HL-60/S4 (cell line): ENCODE data around the gene PLSCR3.

Experiments used
- in situ Hi-C: fragments of 300-500 bp; cut with MboI; formaldehyde crosslinking; loops from 2 replicates; pipeline ENCODE4 v1.14.3; 2022; ENCODE audit warnings: low sequenced_read_pairs

The PLSCR3 gene

DNA sequence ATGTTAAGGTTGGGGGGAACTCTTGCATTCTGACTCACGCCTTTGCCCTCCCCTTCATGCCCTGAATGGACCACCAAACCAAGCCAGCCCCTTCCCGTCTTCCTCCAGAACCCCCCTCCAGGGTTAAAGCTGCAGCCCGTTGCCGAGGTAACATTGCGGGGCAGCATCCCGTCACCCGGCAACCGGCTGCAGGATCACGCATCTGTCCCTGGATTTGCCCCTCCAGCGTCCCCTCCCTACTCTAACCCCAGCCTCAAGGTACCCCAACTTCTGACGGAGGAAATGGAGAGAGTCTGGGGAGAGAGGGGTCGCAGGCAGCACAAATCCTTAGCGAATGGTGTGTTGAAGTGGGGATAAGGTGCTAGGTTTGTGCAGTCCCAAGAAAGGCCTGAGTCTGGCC lies 12.8 kb upstream of the PLSCR3 start:
- in situ Hi-C loops, result no loop called here

DNA sequence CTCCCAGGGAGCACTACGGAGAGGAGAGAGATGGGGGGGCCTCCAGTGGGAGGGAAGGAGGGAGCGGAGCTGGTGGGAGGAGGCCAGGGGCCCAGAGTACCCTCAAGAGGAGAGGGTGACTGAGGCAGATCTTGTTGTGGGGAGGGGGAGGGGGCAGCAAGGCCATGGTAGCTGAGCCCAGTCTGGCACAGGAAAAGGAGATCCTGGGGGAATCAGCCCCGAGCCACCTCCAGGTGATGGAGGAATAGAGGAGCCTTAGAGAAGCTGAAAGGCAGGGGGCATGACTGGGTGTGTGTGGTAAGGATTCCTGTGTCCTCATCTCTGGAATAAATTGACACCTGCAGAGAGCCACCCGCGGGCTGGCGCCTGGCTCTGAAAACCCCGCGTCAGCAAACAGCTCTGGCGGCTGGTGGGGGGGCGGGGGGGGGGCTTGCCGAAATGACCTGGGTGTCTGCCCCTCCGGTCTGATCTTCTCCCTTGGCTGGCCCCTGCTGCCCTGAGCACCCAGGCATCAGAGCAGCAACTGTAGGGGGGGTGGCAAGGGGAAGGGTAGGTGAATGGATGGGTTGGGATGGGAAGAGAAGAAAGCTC lies 12.0 kb upstream of the PLSCR3 start:
- in situ Hi-C loops, result no loop called here

DNA sequence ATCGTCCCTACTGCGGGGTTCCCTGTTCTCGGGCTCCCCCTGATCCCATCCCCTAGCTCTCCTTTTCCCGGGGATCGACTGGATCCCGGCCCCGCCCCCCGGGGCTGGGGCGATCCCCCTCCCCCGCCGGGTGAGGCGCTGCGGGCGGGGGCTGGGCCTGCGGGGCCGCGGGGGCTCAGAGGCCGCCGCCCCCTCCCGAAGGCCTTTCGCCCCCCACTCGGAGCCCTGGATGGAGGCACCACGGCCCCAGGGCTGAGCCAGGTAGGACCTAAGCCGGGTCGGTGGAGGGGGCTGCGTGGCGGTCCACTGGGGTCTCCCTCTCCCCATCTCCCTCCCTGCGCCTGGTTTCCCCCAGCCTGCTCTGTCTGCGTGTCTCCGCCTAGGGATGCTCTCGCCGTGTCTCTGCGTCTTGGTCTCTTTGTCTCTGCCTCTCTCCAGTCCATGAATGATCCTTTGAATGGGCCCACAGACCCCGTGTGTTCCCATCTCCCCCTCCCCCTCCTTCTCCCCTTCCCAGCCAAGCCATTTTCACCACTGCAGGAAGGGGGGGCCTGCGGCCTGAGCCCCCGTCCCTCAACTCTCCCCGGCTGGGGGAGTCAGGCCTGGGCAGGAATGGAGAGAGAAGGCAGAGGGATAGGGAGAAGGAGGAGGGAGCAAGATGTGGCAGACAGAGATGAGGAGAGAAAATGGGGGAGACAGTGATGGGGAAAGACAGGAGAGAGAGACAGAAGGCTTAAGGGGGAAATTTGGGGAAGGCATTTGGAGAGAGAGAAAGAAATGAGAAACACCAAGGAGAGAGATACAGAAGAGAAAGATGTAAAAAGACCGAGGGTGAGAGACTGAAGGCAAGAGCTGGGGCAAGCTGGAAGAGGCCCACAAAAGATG lies 11.3 kb upstream of the PLSCR3 start:
- in situ Hi-C loops, result no loop called here

DNA sequence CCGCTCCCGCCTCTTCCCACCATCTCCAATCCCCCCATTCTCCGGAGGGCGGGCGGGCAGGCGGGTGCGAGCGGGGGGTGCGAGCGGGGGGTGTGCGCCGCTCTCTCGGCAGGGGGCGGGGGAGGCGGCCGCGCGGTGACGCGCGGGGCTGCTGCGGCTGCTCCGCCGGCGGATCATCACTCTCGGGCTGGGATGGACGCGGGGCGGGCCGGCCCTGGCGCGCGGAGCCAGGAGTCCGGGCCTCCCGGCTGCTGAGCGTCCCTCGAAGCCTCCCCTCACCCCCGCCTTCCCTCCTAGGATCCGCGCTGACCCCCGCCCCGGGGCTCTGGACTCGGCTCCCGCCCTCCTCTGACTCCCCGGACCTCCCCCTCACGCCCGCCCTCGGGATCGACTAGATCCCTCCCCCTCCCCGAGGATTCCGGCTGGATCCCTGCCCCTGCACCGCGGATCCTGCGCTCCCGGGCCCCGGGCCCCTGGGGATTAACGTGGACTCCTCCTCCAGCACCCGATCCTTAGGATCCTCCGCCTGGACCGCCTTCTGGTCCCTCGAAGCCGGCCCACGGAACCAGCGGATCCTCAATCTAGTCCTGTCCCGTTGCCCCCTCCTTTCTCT lies 10.5 kb upstream of the PLSCR3 start:
- in situ Hi-C loops, result no loop called here

DNA sequence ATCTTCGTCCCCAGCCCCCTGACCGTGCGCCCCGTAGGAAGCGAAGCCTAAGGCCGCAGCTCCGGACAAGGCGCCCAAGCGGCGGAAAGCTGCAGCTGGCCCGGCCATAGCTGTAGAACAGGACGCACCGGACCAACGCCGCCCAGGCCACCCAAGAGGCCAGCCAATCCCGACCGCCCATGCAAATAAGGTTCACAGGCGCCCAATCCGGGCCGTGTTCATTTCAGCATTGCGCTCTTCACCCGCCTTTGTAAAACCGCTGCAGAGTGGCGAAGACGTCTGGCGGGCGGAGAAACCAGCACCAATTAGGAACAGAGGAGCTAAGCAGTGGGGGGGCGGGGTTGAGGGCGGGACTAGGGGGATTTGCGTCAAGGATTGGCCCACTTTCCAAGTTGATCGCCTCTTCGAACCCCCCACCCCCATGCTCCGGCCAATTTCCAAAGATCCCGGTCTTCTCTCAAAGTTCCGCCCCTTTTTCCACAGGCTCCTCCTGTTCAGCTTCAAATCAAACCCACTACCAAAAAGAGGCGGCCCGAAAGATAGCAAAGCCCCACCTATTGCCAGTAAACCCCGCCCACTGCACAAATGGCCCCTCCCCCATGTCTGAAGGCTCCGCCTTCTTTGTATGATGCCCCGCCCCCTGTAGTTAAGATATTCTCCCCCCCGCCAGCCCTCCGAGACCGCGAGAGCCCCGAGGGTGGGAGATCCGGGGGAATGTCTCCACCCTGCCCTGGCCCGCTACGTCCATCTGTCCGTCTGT lies 9.8 kb upstream of the PLSCR3 start, which contains the start of gene TMEM256:
TMEM256 (minus strand) TSS at position 121 of the 760 bp plus-strand sequence; CDS start at position 108, 13 bp downstream.
- in situ Hi-C loops, result no loop called here

DNA sequence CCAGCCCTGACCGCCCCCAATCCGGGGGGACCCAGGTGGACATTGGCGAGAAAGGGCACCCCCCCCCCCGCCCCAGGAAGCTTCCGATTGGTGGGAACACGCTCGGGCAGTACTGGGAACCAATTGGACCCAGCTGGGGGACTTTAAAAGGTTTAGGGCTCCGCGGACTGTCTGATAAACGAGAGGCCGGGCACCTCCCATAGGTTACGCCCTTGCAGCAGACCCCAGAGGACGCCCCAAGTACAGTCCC lies 9.3 kb upstream of the PLSCR3 start:
- in situ Hi-C loops, result no loop called here

DNA sequence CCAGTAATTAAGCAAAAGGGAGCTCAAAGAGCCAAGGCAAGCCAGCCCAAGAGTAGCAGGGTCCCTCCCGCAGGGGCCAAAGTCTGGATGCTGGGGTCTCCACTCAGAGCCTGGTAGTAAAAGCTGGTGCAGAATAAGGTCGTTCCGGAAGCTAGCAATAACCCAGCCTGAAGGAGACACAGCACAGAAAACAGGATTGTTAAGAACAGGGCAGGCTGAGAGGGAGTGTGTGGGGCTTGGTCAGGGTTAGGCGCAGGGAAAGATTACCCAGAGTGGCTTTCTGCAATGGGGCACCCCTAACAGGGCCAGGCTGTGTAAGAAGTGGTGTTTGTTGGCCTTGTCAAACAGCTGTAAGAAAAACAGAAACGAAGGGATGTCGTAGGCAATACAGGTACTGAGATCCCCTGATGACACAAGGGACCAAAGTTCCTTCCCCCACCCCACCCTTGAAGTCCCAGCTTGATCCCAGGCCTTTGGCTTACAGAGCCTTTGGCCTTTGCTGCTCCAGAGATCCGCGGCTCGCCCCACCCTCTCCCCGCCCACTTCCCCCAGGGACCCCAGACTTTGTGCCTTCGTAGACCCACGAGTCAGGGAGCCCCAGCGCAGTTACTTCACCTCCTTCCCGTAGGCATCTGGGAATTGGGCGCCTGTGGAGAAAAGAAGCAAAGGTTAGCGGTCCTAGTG lies 8.9 kb upstream of the PLSCR3 start:
- in situ Hi-C loops, result no loop called here

DNA sequence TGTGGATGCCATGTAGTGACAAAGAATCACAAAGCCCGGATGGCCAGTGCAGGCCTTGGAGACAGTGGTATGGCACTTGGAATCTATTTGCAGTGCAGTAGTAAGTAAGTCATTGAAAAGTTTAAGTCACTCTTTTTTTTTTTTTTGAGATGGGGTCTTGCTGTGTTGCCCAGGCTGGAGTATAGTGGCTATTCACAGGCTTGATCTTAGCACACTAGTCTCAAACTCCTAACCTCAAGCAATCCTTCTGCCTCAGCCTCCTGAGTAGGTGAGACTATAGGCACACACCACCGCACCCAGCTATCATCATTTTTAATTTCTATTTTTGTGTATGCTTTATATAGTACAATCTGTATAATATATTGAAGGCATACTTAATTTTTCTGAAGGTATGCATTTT lies 4.3 kb upstream of the PLSCR3 start:
- in situ Hi-C loops, result no loop called here

DNA sequence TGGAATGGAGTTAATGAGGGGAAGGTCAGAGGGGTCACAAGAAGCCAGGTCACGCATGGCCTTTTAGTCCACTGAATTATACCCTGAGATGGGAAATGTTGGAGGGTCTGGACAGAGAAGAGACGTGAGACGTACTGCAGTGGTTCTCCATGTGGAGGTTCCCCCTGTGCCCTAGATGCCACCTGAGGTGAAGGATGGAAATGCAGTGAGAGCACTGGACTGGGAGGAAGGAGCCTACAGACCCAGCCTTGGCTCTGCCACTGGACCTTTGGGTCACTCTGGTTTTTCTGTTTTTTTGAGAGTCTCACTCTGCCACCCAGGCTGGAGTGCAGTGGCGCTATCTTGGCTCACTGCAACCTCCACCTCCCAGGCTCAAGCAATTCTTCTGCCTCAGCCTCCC lies 1.8 kb upstream of the PLSCR3 start:
- in situ Hi-C loops, result no loop called here

DNA sequence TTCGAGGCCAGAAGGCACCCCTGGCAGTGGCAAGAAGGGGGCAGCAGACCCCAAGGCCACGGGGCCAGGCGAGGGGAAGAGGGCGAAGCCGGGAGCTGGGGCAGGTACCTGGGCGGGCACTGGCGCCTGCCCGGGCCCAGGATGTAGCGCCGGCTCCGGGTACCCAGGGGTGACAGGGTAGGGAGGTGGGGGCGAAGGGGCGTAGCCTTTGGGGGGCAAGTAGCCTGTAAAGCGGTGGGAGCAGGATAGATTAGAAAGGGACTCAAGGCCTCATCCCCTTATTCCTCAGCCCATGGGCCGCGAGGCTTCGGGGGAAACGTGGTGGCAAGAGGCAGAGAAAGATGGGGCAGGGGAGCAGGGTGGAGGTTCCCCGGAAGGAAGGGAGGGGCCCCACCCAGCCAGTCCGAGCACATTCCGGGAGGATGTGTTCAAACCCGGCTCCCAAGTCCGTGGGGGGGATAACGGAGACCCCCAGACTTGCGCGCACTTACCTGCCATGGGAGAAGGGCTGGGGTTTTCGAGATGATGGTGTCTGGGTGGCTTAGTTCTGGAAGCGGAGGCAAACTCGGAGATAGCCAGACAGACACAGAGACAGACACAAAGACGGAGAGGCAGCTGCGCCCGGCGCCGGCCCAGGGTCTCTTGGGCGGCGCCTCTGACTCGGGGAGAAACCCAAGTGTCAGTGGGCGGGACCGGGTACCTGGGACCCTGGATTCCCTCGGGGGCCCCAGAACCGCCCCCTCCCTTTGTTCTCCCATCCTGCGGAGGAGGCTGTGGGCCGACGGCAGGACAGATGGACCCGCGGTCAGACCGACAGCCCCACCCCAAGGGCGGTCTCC lies 493 bp downstream of the PLSCR3 start:
- in situ Hi-C loops, result no loop called here

DNA sequence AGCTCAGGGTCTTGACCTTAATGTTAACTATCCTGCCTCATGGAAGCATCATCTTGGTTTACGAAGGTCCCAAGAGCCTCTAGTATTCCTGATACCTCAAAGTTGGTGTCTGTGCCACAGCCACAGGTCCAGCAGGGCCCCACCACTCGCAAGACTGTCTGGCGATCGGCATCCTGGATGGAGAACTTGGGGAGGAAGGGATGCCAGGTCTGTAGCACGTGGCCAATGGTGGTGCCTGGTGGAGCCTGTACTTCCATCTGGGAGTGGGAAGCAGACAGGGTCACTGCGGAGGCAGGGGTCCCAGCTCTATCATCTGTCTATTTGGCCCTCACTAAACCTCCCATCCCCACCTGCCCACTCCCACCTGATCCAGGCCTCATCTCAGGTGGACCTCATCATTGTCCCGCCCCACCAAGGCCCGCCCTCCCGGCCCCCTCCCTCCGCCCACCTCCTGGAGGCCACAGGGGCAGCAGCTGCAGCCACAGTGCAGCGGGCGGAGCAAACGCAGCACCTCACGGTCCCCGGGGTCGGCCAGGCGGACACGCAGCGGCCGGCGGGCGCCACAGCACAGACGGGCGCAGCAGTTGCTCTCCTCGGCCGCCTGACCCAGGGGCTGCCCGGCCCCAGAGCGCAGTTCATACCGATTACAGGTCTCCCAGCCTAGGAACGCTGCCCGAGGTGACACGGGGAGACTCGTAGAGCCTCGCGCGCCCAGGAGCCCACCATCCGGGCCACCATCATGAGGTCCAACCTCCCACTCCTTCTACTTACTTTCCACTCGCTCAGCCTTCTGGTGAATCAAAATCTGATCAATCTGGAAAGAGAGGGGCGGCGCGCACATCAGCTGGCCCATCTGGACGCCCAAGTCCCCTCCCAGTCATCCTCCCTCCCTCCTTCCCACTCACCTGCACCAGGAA lies 1.4 kb downstream of the PLSCR3 start:
- in situ Hi-C loops, result no loop called here

DNA sequence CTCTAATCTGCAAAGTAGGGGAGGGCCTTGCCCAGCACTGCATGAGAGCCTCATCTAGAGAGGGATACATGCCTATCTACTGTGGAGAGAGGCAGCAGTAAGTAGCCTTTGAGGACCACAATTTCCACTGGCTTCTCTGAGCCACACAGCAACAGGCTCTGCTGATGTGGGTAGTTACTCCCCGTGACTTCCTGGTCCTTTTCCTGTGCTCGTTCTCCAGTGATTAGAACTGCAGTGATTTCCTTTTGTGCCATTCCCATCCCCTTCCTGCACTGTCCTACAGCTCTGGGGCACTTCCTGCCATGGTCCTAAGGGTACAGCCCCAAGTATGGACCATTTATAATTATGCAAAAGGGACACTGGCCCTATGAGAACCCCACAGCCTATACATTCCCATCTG lies 3.0 kb downstream of the PLSCR3 start:
- in situ Hi-C loops, result no loop called here

DNA sequence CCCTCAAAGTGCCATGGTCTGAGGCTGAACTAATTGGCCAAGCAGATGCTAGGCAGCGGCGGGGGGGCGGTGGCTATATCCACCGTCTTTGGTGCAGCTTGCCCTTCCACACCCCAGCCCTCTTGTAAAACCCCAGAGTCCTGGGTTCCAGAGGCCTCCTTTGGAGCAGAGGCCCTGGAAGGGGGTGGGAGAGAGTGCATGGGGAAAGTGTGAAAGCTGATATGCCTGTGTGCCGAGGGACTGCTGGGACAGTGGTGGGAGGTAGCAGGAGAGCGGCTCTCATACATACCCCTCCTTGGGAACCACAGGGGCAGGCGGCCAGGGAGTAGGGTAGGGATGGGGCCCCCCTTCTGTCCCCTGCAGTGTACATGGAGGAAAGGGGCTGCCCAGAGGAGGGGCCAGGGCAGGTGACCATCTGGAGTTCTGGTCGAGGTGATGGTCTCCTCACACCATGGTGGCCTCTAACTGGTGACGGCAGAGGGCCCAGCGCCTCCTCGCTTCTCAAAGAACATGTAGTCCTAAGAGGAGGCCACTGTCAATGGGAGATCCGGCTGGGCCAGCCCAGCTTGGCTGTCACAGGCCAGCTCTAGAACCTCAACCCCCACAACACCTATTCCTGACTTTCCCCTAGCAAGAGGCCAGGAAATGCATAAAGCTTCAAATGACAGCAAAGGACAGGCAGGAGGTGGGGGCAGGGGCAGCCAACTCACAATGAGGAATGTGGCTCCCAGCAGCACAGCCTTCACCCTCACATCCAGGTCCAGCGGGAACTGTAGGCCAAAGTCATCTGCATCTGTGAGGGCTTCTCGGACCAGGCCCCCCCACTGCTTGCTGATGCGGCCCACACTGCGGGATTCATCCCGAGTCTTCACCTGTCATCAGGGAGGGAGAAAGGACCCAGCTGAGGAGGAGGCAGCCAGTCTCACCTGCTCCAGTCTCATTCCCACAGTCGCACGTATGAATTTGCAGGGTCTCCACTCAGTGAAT lies 4.1 kb downstream of the PLSCR3 start:
- in situ Hi-C loops, result no loop called here

DNA sequence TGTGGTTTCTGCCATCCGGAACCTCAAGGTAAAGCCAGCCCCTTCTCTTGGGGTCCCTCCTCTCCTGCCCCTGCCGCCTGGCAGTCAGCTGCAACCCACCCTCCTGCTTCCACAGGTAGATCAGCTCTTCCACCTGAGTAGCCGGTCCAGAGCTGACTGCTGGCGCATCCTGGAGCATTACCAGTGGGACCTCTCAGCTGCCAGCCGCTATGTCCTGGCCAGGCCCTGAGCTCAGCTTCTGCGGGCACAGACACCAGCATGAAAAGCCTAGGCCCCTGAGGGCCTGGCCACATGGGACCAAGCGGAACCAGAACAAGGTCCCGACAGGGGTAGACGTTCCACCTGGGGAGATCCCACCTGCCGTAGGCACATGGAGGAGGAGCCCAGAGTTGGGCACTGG lies 5.5 kb downstream of the PLSCR3 start:
- in situ Hi-C loops, result no loop called here

DNA sequence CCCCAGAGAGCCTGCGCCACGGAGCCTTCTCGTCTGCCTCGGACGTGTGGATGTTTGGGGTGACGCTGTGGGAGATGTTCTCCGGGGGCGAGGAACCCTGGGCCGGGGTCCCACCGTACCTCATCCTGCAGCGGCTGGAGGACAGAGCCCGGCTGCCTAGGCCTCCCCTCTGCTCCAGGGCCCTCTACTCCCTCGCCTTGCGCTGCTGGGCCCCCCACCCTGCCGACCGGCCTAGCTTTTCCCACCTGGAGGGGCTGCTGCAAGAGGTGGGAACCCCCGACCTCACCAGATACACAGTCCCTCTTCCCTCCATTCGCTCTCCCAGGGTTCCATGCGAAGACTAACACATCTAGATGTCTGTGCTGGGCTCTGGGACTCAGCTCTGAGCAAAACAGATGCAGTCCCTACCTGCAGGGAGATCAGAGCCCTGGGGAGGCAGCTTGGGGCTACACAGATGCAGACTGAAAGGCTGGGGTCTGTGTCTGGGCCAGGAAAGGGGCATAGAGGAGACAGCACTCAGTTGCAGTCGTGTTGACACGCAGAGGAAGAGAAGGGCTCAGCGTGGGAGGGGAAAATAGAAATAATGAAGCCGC lies 9.7 kb downstream of the PLSCR3 start:
- in situ Hi-C loops, result no loop called here

DNA sequence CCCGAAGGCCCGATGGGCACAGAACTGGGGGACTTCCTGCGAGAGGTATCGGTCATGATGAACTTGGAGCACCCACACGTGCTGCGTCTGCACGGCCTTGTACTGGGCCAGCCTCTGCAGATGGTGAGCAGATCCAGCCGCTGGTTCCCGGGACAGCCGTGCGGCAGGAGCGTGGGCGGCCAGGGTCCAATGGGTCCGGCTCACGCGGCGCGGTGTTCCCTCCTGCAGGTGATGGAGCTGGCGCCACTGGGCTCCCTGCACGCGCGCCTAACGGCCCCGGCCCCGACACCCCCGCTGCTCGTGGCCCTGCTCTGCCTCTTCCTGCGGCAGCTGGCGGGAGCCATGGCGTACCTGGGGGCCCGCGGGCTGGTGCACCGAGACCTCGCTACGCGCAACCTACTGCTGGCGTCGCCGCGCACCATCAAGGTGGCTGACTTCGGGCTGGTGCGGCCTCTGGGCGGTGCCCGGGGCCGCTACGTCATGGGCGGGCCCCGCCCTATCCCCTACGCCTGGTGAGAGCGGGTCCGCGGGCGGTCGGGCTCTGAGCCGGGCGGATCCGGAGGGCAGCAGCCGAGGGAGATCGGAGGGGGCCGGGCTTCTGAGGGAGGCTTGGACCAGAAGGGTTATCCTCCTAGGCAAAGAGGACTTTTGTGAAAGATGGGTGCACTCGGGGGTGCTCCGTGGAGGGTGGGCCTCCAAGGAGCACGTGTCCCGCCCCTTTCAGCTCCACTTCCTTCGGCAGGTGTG lies 10.4 kb downstream of the PLSCR3 start:
- in situ Hi-C loops, result no loop called here

DNA sequence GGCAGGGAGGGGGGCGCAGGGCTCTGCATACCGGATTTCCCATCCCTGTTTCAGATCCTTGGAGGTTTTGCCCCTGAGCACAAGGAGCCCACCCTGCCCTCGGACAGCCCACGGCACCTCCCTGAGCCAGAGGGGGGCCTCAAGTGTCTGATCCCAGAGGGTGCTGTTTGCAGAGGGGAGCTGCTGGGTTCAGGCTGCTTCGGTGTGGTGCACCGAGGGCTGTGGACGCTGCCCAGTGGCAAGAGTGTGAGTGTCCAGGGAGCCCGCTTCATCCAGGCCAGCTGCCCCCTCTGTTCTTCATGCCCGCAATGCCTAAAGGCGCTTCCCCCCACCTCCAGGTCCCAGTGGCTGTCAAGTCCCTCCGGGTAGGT lies 11.0 kb downstream of the PLSCR3 start:
- in situ Hi-C loops, result no loop called here
